HCT116 (cell line): ENCODE results near the gene GABBR1. TPM values are rescaled to one million over a fixed set of nuclear protein-coding genes. Genes with fewer than 3 reads are reported as not detected.

Experiments used
- ATAC-seq: fragments of 200-7000 bp; cut with Tn5 transposase; 2 replicates; pipeline ENCODE4 v1.9.1; 2020; ENCODE audit warnings: mild to moderate bottlenecking, moderate library complexity
- BruUV-seq: library from RNA; stranded (reverse); fragments of 400-500 nt; replicated peaks from 2 replicates; lab custom pipeline; 2021; lab: Mats Ljungman, UMichigan
- CTCF ChIA-PET: fragments of 300-600 bp; sonication (Branson Sonifier 250); formaldehyde crosslinking; loops from one replicate; lab custom pipeline; 2021; ENCODE audit warnings: antibody characterized with exemption; lab: Charles Lee
- POLR2A ChIA-PET: fragments of 300-600, 350-600 bp; sonication (Branson Sonifier 250); formaldehyde crosslinking; loops from one replicate; lab custom pipeline; 2021; ENCODE audit warnings: antibody characterized with exemption; lab: Charles Lee
- RAD21 ChIA-PET, 2 experiments: fragments of 300-600 bp; sonication (Branson Sonifier 250); formaldehyde crosslinking; loops; one replicate each; lab custom pipeline; 2023; ENCODE audit warnings: low total read pairs in 2 of 2; ENCODE audit not compliant: uncharacterized antibody in 2 of 2, unreplicated experiment in 2 of 2, low non-redundant PET in 1 of 2; lab: Charles Lee
- DNase-seq: peaks from one replicate; pipeline ENCODE4 v3.0.0-alpha.2; 2010; ENCODE audit warnings: low read depth, low spot score
- H2AFZ ChIP-seq: fragments of 200-600 bp; shearing (Covaris generic), sonication (generic); 2 replicates; pipeline ENCODE4 v1.6.1; 2017; ENCODE audit warnings: low read depth, mixed run types, mixed read lengths, antibody characterized with exemption, low read length; ENCODE audit not compliant: poor library complexity, severe bottlenecking
- H3K27ac ChIP-seq: 2 replicates; pipeline ENCODE4 v1.5.1; 2012; ENCODE audit warnings: low read depth, low read length
- H3K27me3 ChIP-seq: fragments of 200-600 bp; sonication (generic); 2 replicates; pipeline ENCODE4 v1.6.1; 2016; ENCODE audit warnings: mixed run types, low read length, mixed read lengths; ENCODE audit not compliant: insufficient read depth
- H3K36me3 ChIP-seq, 2 experiments: fragments of 200-500 bp in 1 of 2; fragments of 200-600 bp in 1 of 2; sonication (Bioruptor generic) in 1 of 2; sonication (generic) in 1 of 2; 2 replicates each; pipeline versions ENCODE4 v1.5.1 to v1.6.1; 2014 to 2016; ENCODE audit warnings: low read length in 2 of 2, inconsistent platforms in 1 of 2, mixed read lengths in 1 of 2, mixed run types in 1 of 2; ENCODE audit not compliant: insufficient read depth in 2 of 2, control insufficient read depth in 1 of 2
- H3K4me1 ChIP-seq, 2 experiments: fragments of 200-600 bp in 1 of 2; sonication (generic) in 1 of 2; 2 replicates each; pipeline versions ENCODE4 v1.5.1 to v1.6.1; 2012 to 2017; ENCODE audit warnings: low read length in 2 of 2, inconsistent platforms in 1 of 2, mild to moderate bottlenecking in 1 of 2, mixed read lengths in 1 of 2, mixed run types in 1 of 2, moderate library complexity in 1 of 2; ENCODE audit not compliant: insufficient read depth in 2 of 2, control insufficient read depth in 1 of 2
- H3K4me2 ChIP-seq: fragments of 200-600 bp; sonication (generic); 2 replicates; pipeline ENCODE4 v1.6.1; 2017; ENCODE audit warnings: mixed run types, low read length, mixed read lengths
- H3K4me3 ChIP-seq, 2 experiments: fragments of 200-600 bp in 1 of 2; sonication (generic) in 1 of 2; replicated peaks in 1 of 2; 2 replicates each; pipeline ENCODE4 v1.5.1; 2011 to 2016; ENCODE audit warnings: low read length in 2 of 2, control low read depth in 1 of 2, low read depth in 1 of 2, mild to moderate bottlenecking in 1 of 2, mixed read lengths in 1 of 2, mixed run types in 1 of 2
- H3K79me2 ChIP-seq: fragments of 200-600 bp; sonication (generic); 2 replicates; pipeline ENCODE4 v1.6.1; 2017; ENCODE audit warnings: mild to moderate bottlenecking, mixed run types, low read length, moderate library complexity, mixed read lengths; ENCODE audit not compliant: insufficient read depth
- H3K9ac ChIP-seq: fragments of 200-600 bp; sonication (generic); 2 replicates; pipeline ENCODE4 v1.6.1; 2016; ENCODE audit warnings: low read length, mixed read lengths
- H3K9me2 ChIP-seq: fragments of 200-600 bp; sonication (generic), shearing (Covaris generic); 2 replicates; pipeline ENCODE4 v1.6.1; 2017; ENCODE audit warnings: mixed run types, mild to moderate bottlenecking, moderate library complexity; ENCODE audit not compliant: insufficient read depth
- H3K9me3 ChIP-seq, 2 experiments: fragments of 200-500 bp in 1 of 2; fragments of 200-600 bp in 1 of 2; sonication (Bioruptor generic) in 1 of 2; sonication (generic) in 1 of 2; 2 replicates each; pipeline ENCODE4 v1.6.1; 2014 to 2017; ENCODE audit warnings: low read length in 2 of 2, mixed read lengths in 2 of 2, inconsistent platforms in 1 of 2, low read depth in 1 of 2, mild to moderate bottlenecking in 1 of 2, mixed run types in 1 of 2, moderate library complexity in 1 of 2; ENCODE audit not compliant: control insufficient read depth in 1 of 2, insufficient read depth in 1 of 2
- H4K20me1 ChIP-seq: fragments of 200-600 bp; sonication (generic), shearing (Covaris generic); 2 replicates; pipeline ENCODE4 v1.6.1; 2017; ENCODE audit warnings: mixed run types, mild to moderate bottlenecking, moderate library complexity; ENCODE audit not compliant: insufficient read depth
- EZH2 ChIP-seq: fragments of 200-600 bp; sonication (generic); IDR thresholded peaks from 2 replicates; pipeline ENCODE4 v1.6.1; 2017; ENCODE audit warnings: antibody characterized with exemption, mixed run types
- JUND ChIP-seq: IDR thresholded peaks from 2 replicates; pipeline ENCODE4 v1.6.1; 2012
- MAX ChIP-seq: IDR thresholded peaks from 2 replicates; pipeline ENCODE4 v1.6.1; 2012
- intact Hi-C: fragments of 100-400 bp; cut with micrococcal nuclease; formaldehyde crosslinking; loops from 2 replicates; pipeline ENCODE4 v1.10.0; 2022
- total RNA-seq: library from RNA; stranded (reverse); gene quantifications from one replicate; pipeline ENCODE4 v1.2.1, GENCODE V29; 2021; ENCODE audit not compliant: unreplicated experiment

GABBR1 gene
- total RNA-seq, 1 experiment from 2014 or later: 43.4 TPM

- TF ChIP-seq MAX: peak; percentile 15; the same call in 1 of the 2 replicates
- TF ChIP-seq EZH2: no peak
- TF ChIP-seq, all 23 proteins: peak for 1
- intact Hi-C loops: no loop called here
- H3K4me3 ChIP-seq: no peak overlapping the region
Observed at GRCh38 chr6:29641430-29642148, 8.6 kb upstream of the GABBR1 start.

GRCh38 chr6:29637247-29637646, 4.3 kb upstream of the GABBR1 start:
- Histone ChIP-seq H3K4me2 (no peak overlapping the region), H3K9ac (no peak overlapping the region), H3K4me1 (peaks cover 7 to 18% of the 10 kb centered on the region in 2 experiments; a peak in 3 of 4 replicates), H3K9me3 (no peaks in the 10 kb centered on the region), H3K27ac (no peak overlapping the region), H3K27me3 (no peaks in the 10 kb centered on the region), H3K4me3 (no peak overlapping the region), H3K36me3 (no peaks in the 10 kb centered on the region), H2AFZ (no peak overlapping the region), H3K9me2 (no peaks in the 10 kb centered on the region), H3K79me2 (no peaks in the 10 kb centered on the region), H4K20me1 (no peaks in the 10 kb centered on the region)
- DNase-seq: no peak
- TF ChIP-seq JUND: no peak
- no TSS peak for BruUV-seq
- intact Hi-C loops: no loop called here
- ChIA-PET CTCF (interaction anchor here (6.0 kb wide), 1 partner anchor 13 kb away, joined by 35 read pairs; no protein-coding TSS in a partner anchor), RAD21 (no interaction called here), POLR2A (no interaction called here)
- no peak for ATAC-seq

More at GRCh38 chr6:29641430-29642148, 8.6 kb upstream of the GABBR1 start:
- ATAC-seq (peak; percentile 79), DNase-seq (no peak)
- Histone ChIP-seq H3K36me3 (no peaks in the 10 kb centered on the region), H2AFZ (peak overlapping the region; percentile 92), H3K4me2 (peak overlapping the region; percentile 62), H3K27ac (no peak overlapping the region), H4K20me1 (no peaks in the 10 kb centered on the region), H3K9me3 (no peaks in the 10 kb centered on the region), H3K9me2 (no peaks in the 10 kb centered on the region), H3K4me1 (peaks cover 7 to 14% of the 10 kb centered on the region in 2 experiments; a peak in 3 of 4 replicates), H3K9ac (no peak overlapping the region), H3K27me3 (no peaks in the 10 kb centered on the region), H3K79me2 (no peaks in the 10 kb centered on the region)
- BruUV-seq: no TSS peak
- ChIA-PET POLR2A (interaction anchor here (0.9 to 1.4 kb wide), 3 partner anchors 8 to 12 kb away, joined by 5 read pairs; partner anchors contain the start of gene GABBR1), RAD21 (no interaction called here), CTCF (interaction anchor here (1.5 to 6.0 kb wide), 3 partner anchors 8 to 55 kb away, joined by 5 to 35 read pairs (median 11); no protein-coding TSS in a partner anchor)
